Esophagus mucosa (tissue), 1 donor: Measurements from ENCODE around the gene TMCC2. TPM values are rescaled to one million over a fixed set of nuclear protein-coding genes. Genes with fewer than 3 reads are reported as not detected.

Experiments used
- ATAC-seq: fragments of 200-7000 bp; cut with Tn5 transposase; one replicate; pipeline ENCODE4 v1.9.1; 2020
- total RNA-seq: library from RNA; stranded (reverse); gene quantifications from one replicate; pipeline ENCODE4 v1.2.4, GENCODE V29; 2023
- donor health status: DM: yes; HTN: yes; CAD: no.

Gene TMCC2
- total RNA-seq, 1 donor from 2014 or later: 1.00 TPM

DNA sequence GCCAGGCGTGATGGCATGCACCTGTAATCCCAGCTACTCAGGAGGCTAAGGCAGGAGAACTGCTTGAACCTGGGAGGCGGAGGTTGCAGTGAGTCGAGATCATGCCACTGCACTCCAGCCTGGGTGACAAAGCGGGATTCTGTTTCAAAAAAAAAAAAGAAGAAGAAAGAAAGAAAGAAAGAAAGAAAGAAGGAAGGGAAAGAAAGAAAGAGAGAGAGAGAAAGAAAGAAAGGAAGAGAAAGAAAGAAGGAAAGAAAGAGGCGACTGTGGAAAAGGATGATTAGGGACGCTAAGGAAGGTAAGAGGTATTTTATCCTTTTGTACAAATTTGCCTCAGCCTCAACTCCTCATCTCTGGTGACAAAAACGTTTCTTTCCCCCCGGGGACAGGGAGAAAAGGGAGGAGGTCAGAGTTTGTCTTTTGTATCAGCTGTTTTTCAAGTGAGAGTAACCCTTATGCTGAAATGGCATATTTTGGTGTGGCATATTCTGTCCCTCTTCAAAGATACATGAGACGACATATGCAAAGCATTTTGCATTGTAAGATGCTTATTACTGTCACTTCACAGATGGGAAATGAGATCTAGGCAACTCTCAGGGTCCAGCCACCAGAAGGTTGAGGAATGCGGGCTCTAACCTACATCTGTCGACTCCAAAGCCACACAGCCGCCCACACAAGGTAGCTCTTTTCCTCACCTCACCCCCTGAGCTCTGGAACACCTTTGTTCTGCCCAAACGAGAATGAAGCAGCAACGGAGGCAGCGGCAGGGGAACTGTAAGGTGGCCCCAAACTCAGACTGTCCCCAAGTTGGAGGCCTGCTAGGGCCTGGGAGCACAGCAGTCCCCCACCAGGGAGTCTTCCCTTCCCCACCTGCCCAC lies 55.8 kb downstream of the TMCC2 start:
- no peak for ATAC-seq

DNA sequence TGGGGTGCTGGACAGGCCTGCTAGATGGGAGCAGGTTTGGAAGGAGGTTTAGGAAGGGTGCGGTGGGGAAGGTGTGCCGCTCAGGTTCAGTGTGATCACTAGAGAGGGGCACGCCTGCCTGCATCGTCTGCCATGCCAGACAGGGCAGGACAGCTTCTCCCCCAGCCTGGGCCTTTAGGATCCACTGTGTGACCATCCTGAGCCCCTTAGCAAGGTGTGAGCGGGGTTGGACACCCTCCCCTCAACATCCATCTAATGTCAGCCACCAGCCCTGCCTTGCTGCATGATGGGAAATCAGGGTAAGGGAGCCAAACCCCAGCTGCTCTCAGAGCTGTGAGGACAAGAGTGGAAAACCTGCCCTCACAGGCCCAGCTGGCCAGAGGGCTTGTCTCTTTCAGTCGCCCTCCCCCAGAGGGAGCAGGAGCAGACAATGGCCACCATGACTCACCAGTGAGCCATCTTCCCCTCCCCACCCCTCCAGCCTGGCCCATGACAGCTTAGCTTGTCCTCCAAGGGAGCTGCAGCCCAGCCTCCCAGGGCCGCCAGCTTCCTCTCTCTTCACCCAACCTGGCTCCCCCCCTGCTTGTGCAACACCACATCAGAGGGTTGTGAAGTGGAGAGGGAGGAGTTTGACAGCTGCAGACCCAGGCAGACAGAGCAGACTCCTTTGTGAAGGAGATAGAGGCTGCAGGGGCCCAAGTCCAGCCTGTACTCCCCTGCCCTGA lies 56.8 kb downstream of the TMCC2 start:
- ATAC-seq: peak; percentile 92

DNA sequence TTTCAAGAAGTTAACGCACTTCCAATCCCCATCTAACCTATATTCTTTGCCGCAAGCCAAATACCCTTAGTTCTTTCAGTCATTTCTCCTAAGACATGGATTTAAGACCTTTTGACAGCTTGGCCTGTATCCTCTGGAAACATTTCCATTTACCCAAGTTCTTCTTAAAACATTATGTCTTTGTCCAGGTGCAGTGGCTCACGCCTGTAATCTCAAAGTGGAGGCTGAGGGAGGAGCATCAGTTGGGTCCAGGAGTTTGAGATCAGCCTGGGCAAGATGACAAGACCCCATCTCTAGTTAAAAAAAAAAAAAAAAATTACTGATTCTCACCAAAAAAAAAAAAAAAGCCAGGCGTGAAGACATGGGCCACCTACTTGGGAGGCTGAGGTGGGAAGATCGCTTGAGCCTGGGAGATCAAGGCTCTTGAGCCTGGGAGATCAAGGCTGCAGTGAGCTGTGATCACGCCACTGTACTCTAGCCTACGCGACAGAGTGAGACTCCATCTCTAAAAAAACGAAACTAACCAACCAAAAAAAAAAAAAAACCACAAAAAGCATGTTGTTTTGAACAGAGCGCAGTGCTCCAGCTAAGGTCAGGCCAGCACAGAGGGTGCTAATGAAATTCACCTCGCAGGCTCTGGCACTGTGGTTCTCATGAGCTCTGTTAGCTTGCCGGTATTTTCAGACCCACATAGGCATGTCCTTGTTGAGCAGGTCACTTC lies 57.8 kb downstream of the TMCC2 start:
- ATAC-seq: no peak

DNA sequence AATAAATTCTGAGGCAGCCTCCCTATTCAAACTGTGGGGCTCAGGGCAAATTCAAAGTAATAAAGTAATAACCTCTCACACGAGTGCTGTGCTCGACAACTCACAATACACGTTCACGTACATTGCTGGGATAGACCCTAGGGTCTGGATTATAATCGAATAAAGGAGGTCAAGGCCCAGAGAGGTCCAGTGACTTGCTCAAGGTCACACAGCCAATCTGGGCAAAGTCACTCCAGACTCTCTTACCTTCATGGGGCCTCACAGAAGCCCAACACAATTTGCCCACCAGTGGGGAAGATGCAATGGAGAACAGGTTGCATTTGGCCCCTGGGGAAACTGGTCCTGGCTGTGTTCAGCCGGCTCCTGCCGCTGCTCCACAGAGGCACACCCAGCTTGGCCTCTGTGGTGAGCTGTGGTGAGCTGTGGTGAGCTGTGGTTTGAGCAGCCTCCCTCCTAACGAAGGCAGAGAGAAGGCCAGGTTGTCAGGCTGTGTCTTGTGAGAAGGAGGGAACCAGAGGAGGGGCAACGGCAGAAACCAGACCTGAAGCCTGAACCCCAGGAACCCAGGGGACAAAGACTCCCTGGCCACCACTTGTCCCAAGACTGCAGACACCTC lies 58.7 kb downstream of the TMCC2 start:
- ATAC-seq: no peak

DNA sequence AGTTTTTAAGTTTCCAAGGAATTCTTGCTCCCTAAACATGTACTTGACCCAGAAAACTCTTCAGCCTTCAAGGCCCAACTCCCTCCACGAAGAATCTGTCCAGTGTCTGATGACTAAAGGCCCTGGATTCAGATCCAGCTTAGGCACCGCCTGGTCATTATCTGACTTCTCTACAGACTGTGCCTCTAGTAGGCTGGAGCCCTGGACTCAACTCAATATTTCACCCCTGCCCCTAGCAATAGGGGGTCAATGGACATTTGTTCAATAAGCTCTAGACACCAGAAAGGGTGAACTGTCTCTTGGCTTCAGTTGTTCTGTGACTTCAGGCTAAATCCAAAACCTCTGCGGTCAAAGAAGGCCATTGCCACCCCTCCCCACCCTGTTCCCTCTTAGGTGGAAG lies 59.3 kb downstream of the TMCC2 start:
- no peak for ATAC-seq

DNA sequence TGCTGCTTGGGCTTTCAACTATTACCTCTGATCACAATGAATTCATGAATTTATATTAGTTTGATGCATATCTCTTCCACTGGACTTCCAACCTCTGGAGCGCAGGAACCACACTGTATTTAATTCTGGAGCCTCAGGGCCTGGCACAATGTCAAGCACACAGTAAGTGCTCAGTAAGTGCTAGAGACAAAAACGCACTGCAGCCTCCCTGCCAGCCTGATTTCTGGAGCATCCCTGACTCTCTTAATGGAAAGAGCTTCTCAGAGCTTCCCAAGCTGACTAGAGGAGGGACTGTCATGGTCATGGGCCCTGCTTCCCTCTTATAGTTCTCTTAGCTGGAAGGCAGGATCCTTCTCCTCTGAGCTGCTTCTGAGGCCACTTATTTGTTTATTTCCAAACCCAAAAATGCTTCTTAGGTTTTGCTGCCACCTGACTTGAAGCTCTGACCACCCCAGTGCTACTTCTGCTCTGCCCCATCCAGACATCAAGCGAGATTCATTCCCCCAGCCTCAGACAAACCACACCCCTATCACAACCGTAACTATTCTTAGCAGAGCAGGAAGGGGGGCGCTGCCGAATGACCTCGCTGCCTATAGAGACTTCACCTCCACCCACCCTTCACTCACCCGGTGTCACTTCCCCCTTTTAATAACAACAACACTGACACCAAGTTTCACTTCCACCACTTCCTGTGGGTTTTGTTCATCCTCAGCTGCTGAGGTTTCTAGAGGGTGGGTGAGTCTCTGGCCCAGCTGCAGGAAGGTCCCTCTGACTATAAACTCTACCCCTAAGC lies 60.2 kb downstream of the TMCC2 start:
- peak; percentile 5 for ATAC-seq

DNA sequence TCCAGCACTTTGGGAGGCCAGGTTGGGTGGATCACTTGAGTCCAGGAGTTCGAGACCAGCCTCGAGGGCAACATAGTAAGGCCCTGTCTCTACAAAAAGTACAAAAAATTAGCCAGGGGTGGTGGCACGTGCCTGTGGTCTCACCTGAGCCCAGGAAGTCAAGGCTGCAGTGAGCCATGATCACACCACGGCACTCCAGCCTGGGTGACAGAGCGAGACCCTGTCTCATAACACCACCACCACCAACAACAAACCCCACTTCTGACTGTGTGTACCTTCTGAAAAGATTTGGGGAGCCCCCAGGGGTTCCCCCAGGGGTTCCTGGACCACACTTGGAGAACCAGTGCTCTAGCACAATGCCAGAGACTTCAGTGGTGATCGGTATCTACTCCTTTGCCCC lies 63.9 kb downstream of the TMCC2 start:
- no peak for ATAC-seq

DNA sequence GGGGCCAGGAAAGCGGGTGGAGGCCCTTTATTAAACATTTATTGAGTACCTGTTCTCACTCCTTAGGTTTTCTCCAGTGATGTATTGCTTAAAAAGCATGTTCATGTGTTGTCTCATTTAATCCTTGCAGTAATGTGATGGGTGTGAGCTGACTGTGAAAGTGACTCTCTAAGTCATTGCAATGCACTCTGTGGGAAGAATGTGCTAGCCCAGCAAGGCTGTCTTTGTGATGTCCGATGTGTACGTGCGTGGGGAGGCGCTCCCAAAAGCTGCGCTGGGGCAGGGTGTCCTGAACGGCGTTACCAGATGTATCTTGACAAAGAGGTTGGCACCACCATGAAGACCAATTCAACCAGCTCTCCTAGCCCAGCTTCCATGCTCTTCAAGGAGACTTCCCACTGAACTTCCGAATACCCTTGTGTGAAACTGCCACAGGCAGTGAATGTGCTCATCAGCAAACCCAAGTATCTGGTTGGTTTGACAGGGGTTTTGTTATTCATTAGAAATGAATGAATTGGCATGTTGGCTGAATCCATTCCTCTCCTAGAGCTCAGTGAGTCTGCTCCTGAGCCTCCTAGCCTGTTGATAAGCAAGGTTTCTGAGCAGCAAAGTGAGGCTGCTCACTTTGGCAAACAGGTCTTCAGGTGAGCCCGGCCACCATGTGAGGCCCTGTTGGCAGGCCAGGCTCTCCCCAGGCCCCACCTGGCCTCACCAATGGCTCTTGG lies 65.8 kb downstream of the TMCC2 start:
- peak; percentile 53 for ATAC-seq

DNA sequence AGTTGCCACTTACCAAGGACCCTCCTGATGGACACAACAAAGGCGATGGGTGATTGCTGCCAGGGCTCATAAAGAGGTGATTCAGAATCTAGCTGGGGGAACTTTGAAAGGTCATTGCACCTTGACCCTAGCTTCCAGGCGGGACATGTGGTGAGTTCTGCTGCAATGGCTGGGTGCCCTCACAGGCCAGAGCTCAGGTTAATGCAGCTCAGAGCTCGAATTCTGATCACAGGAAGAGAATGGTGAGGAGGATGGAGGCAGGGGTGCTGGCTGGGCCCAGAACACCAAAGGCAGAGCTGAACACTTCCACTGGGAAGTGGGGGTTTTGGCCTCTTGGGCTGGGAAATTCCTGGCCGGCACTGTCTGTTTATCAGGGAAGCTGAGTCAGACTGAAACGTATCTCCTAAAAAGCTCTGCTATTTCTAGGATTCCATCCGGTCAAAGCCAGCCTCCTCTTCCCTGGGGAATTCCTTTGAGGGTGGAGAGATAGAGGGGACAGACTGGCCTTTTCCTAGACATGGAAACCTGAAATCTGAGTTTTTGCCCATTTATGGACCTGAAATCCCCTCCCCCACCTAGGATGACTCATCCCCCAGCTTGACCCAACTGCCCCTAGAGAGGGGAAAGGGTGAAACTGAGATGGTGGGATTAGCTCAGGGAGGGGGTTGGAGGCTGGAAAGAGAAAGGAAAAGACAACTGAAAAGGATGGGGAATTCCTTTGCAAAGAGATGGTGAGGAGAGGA lies 66.6 kb downstream of the TMCC2 start:
- ATAC-seq: no peak

DNA sequence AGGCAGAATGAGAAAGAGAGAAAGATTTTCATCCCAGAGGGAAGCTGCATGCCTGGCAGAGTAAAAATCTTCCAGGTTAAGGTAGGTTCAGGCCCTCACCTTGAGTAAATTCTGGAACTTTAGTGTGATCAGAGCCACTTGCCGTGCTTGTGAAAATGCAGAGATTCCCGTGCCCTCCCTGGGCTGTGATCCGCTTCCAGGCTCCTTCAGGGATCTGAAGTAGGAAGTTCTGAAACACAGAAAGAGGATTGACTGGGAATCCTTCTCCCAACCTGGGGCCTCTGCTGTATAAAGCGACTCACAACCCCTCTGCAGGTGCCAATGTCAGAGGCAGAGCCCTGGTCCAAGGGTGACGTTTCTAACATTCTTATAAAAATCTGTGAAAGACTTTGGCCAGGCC lies 67.2 kb downstream of the TMCC2 start:
- no peak for ATAC-seq

DNA sequence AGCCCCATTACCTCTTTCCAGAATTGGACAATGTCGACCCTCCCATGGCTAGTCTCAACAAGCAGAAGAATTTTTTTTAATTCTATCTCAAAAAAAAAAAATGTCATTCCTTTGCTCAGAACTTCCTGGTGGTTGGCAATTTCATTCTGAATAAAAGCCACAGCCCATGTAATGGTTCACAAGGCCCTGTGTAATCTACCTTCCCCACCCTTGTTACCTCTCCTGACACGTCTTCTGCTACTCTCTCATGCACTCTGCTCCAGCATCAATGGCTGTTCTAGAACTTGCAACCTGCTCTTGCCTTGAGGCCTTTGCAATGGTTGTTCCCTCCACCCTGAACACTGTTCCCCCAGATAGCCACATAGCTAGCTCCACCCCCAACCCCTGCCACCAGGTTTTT lies 68.4 kb downstream of the TMCC2 start:
- ATAC-seq: no peak

DNA sequence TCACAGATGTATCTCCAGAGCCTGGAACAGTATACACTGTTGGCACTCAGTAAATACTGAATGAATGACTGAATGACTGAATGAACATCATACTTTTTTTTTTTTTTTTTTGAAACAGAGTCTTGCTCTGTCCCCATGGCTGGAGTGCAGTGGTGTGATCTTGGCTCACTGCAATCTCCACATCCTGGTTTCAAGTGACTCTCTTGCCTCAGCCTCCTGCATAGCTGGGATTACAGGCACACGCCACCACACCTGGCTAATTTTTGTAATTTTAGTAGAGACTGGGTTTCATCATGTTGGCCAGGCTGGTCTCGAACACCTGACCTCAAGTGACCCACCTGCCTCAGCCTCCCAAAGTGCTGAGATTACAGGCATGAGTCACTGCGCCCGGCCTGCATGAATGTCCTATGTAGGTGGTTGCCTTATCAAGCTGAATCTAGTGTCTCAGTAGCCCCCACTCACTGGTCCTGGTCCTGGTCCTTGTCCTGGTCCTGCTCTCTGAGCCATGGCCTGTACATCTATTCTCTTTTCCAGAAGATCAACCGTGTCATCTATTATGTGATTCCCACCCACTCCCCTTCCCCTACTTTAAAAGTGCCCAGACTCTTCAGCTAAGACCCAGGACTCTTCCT lies 69.9 kb downstream of the TMCC2 start:
- peak; percentile 12 for ATAC-seq

DNA sequence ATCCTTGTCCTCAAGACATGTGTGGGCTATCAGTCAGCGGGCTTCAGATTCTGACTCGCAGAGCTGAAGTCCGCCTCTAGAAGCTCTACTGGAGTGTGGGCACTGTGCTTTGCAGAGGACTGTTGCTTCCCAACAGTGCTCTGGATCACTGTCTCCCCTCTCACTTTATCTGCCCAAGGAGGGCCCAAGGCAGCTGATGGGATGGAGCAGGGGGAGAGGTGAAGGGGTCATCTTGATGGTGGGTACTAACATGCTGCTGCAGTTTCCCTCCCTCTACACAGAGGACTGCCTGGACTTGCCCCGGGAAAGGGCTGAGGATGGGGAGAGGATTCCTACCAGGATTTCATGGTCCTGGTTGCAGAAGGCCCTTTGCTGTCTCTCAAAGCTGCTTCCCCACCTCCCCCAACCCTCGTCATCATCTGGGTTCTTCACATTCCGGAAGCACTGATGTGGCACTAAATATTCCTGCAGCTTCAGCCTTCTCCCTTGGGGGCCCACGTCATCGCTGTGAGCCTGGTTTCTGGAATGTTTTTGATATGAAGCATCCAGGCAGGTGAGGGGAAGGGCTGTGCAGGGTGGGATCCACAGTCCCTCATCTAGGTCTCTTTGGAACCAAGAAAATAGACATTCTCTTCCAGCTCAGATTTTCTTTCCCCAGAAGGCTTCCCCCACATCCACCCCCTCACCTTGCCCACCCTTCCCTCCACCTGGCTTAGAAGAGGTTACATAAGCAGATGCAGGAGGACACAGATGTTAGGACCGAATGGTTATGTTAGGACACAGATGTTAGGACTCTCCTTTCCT lies 70.6 kb downstream of the TMCC2 start:
- ATAC-seq: peak; percentile 12

DNA sequence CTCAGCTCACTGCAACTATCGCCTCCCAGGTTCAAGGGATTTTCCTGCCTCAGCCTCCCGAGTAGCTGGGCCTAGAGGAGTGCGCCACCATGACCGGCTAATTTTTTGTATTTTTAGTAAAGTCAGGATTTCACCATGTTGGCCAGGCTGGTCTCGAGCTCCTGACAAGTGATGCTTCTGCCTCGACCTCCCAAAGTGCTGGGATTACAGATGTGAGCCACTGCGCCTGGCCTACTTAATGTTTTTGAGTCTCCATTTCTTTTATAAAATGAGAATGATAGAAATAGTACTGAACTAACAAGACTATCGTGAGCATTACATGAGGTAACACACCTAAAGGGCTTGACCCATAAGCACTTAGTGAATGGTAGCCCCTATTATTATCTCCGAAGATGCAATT lies 72.4 kb downstream of the TMCC2 start:
- ATAC-seq: no peak

DNA sequence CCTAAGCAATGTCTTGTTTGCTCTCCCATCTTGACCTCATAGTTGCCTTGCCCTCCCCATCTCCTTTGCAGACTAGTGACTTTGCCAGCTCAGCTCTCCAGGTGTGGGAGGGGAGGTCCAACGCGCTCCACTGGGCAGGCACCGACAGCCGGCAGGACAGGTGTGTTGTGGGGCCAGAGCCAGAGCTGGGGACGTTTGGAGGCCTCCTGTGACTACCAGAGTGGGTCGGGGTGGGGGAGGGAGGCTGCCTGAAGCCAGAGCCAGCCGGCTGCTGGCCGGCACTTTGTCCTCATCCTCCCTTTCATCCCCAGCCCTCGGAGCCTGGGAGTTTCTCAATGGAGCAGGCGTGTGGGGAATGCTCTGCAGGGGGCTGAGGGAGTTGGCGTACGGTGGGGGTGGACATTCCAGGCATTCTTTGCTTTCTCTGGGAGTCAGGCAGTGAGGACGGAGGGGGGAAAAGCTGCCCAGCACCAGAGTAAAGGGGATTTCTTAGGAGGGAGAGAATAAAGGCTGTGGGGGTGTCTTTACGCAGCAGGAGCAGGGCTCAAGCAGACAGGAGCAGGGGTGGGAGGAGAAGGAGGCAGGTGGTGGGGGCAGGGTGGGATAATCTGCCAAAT lies 73.6 kb downstream of the TMCC2 start:
- ATAC-seq: peak; percentile 33

DNA sequence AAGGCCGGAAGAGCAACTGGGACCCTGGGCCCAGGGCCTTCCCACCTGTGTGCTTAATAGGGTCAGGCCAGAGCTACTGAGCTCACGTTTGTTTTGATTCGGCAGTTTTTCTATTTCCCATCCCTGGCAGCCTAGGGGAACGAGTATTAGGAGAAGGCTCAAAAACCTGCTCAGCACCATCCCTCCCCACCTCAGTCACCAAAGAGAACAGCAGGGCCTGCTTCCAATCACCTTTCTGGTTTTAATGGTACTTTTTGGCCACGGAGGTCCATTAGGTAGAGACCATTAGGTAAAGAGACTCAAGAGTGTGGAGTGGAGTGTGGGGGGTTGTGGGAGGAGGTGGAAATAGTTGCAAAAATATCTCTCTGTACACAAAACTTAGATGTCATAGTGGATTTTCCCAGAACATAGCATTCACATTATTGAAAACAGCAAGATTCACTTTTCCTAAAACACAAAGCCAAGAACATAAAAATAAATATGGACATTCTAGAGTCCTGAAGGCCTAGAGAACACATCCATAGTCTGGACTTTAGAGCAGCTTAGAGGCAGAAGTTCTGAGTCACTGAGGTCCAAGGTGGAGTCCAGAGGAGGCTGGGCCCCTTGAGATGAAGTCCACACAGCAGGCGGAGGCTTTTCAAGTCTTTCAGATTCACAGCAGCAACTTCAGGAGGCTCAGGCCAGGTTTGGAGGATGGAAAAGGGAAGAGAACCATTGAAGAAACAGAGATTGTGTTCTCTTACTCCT lies 74.3 kb downstream of the TMCC2 start:
- ATAC-seq: no peak

DNA sequence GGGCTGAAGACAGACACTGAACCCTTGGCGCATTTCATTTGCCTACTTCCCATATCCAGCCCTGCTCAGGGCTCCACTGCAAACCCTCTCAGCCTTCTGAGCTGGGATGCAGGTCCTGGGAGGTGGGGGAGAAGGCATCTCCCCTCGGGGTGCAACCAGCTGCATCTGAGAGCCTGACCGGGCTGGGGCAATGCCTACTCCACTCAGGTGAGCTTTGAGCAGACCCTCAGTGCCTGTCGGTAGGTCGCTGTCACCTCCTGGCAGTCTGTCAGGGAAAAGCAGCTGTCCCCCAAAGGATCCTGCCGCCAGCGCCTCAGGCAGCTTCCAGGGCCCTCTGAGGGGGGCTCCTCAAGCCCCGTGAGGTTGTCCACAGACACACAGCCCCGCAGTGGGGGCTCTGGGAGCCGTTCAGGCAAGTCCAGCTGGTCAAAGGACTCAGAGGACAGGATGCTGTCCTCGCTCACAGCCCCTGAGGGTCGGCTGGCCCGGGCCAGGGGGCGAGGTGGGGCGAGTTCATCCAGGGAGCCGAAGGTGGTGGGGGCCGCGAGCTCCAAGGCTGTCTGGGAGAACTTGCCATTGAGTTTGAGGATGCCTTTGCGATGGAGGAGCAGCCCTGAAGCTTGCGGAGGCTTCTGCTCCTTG lies 75.6 kb downstream of the TMCC2 start:
- no peak for ATAC-seq
